ENCODE measurements around the gene CDC26.

- no peak for TF ChIP-seq CTCF (IDR thresholded peaks at IDR 0.05; ENCODE audit: insufficient read depth, low read length, poor library complexity, severe bottlenecking)
- no peak for TF ChIP-seq EZH2phosphoT487 (conservative IDR thresholded peaks at IDR 0.05; ENCODE audit: low read length)
Measured at GRCh38 chr9:113299800-113300292, 24.5 kb upstream of the CDC26 start.

Measured in SU-DHL-6 (cell line).